ENCODE results near the gene CTXN3. TPM values are rescaled to one million over a fixed set of nuclear protein-coding genes. Genes with fewer than 3 reads are reported as not detected.

Gene CTXN3
- total and polyA plus RNA-seq, 4 donors: 9.6 to 21.4 (median 15.3) TPM

DNA sequence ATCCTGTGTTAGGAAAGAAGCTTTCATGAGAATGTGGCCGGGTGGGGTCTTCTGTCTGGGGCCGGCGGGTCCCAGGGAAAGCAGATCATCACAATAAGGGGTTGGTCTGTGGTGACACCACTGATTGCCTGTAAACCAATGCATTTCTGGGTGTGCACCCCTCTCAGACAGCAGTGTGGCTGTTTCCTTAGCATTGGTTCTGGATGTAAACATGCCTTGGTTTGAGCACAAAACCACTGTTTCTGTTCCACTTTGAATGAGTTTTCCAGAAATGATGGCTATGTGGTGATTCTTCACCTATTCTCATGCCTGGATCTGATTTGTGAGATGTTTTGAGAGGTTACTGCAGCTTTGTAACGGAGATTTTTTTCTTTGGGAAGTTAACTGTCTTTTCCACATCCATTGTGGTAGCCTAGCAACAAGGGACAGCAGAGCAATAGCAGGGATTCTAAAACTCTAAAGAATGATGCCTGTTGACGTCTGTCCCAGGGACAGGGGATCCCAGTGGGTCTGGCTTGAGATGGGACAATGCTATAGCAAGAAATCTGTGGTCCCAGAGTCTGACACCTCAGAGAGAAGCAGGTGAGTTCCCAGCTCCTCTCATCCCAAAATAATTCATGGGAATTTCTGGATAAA is 54.2 kb downstream of the CTXN3 start, which contains the start of gene CCDC192:
TSS of gene CCDC192 (plus strand) at position 466 of the 636 bp plus-strand sequence. CDS start at position 521, 55 bp downstream.
- Histone ChIP-seq H3K27ac (ENCODE audit: low read depth, low read length) (no peak within 1 kb of the TSS), H3K36me3 (ENCODE audit: control insufficient read depth, insufficient read depth, low read length) (no peaks in the 10 kb centered on the region), H3K27me3 (ENCODE audit: control insufficient read depth, insufficient read depth, low read length) (no peaks in the 10 kb centered on the region), H3K4me3 (ENCODE audit: low read depth, low read length) (no peak within 1 kb of the TSS), H3K4me1 (ENCODE audit: control insufficient read depth, insufficient read depth, low read length) (peaks cover 6% of the 10 kb centered on the region), H3K9me3 (ENCODE audit: control insufficient read depth, insufficient read depth, low read length) (no peaks in the 10 kb centered on the region)
- WGBS (ENCODE audit: insufficient coverage): 20% methylated on average over 3 of the region's 5 CpGs
- DNase-seq (ENCODE audit: low read depth in 4 of 6, low spot score in 6 of 6): peak in 5 of 6 donors; percentile 12 to 76 (median 31)

DNA sequence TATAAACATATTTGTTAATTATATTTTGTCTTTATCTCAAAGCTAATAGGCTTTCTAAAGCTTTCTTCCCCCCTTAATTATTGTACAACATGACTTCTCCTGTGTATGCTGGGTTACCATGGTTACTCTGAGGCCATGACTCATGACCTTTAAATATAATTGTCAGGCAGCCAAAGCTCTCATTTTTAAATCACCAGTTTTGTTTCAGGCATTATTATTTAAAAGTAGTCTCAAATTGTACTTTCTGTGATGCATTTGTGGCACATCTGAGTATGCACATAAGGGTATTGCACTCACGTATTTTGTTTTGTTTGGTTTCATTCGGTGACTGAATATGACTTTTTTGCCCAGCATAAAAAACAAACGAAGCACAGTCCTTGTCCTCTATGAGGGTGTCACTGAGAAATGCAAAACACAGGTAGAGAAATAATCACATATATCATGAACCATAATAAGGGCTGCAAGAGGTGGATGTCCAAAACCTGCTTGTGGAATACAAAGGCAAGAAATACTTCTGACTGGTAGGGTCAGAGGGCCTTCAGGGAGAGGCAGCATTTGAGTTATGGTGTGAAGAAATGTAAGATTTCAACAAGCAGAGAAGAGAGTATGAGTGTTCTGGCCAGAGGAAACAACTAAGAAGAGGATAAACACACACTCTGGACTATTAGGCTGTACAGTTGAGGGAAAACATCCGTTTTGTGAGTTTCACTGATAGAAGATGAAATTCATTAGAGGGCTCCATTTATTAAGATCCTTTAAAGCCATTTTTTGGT is 56.4 kb downstream of the CTXN3 start:
- Histone ChIP-seq H3K27me3 (ENCODE audit: control insufficient read depth, insufficient read depth, low read length) (no peaks in the 10 kb centered on the region), H3K36me3 (ENCODE audit: control insufficient read depth, insufficient read depth, low read length) (no peaks in the 10 kb centered on the region), H3K9me3 (ENCODE audit: control insufficient read depth, insufficient read depth, low read length) (no peaks in the 10 kb centered on the region), H3K27ac (ENCODE audit: low read depth, low read length) (no peak overlapping the region), H3K4me1 (ENCODE audit: control insufficient read depth, insufficient read depth, low read length) (peaks cover 6% of the 10 kb centered on the region), H3K4me3 (ENCODE audit: low read depth, low read length) (no peak overlapping the region)
- DNase-seq (ENCODE audit: low read depth in 4 of 6, low spot score in 6 of 6): peak in 1 of 6 donors; percentile 15
- no CpG with 5 or more reads among the region's 4 CpGs for WGBS (ENCODE audit: insufficient coverage)

DNA sequence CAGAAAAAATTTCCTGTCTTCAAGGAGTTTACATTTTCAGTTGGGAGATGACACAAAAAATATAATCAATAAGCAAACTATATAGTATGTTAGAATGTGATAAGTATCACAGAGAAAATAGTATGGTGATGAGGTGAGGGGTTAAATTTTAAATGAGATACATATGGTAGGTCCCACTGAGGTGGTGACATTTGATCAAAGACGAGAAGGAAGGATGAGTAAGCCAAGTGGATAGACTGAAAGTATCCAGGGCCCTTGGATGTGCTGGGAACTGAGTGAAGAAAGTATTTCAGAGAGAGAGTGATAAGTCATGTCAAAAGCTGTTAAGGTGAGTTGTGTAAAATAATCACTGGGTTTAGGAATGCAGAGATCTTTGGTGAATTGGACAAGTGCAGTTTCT is 57.8 kb downstream of the CTXN3 start:
- H3K36me3 ChIP-seq (ENCODE audit: control insufficient read depth, insufficient read depth, low read length): no peaks in the 10 kb centered on the region
- no peak overlapping the region for H3K27ac ChIP-seq (ENCODE audit: low read depth, low read length)
- H3K9me3 ChIP-seq (ENCODE audit: control insufficient read depth, insufficient read depth, low read length): no peaks in the 10 kb centered on the region
- no peak overlapping the region for H3K4me3 ChIP-seq (ENCODE audit: low read depth, low read length)
- 95% methylated on average over 1 of the region's 1 CpG for WGBS (ENCODE audit: insufficient coverage)
- no peak for DNase-seq (ENCODE audit: low read depth in 4 of 6, low spot score in 6 of 6)
- no peaks in the 10 kb centered on the region for H3K27me3 ChIP-seq (ENCODE audit: control insufficient read depth, insufficient read depth, low read length)
- peaks cover 6% of the 10 kb centered on the region for H3K4me1 ChIP-seq (ENCODE audit: control insufficient read depth, insufficient read depth, low read length)

DNA sequence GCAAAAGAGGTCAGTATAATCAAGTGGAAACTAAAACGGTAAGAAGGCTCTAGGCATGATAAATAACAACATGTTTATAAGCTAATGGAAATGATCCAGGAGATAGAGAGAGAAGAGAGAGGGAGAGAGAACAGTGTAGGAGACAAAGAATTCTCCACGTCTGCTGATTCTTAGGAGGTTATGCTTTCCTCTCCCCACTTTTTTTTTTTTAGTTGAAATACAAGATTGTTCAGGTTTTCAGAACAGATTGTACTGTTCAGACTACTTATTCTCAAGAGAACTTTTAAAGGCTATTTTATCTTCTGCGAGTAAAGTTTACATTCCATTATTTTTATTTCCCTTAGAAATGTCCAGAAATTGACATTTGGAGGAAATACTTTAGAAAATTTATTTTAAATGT is 58.3 kb downstream of the CTXN3 start:
- Histone ChIP-seq H3K9me3 (ENCODE audit: control insufficient read depth, insufficient read depth, low read length) (no peaks in the 10 kb centered on the region), H3K4me3 (ENCODE audit: low read depth, low read length) (no peak overlapping the region), H3K27me3 (ENCODE audit: control insufficient read depth, insufficient read depth, low read length) (no peaks in the 10 kb centered on the region), H3K27ac (ENCODE audit: low read depth, low read length) (no peak overlapping the region), H3K36me3 (ENCODE audit: control insufficient read depth, insufficient read depth, low read length) (no peaks in the 10 kb centered on the region), H3K4me1 (ENCODE audit: control insufficient read depth, insufficient read depth, low read length) (peaks cover 6% of the 10 kb centered on the region)
- WGBS (ENCODE audit: insufficient coverage): no CpG with 5 or more reads among the region's 3 CpGs
- no peak for DNase-seq (ENCODE audit: low read depth in 4 of 6, low spot score in 6 of 6)

Other genes with a start within 250 kb of the CTXN3 start
- gene PRRC1, start 131.4 kb upstream of the CTXN3 start, total RNA-seq: 10 to 100 TPM; 44.5 to 58.2 TPM
- gene PRRC1, start 131.4 kb upstream of the CTXN3 start, polyA plus RNA-seq (ENCODE audit: insufficient read length in 2 of 2): 10 to 100 TPM; 30.9 to 38.3 TPM
- gene CCDC192, start 54.3 kb downstream of the CTXN3 start, total RNA-seq: under 1 TPM; 0.50 to 0.99 TPM
- gene CCDC192, start 54.3 kb downstream of the CTXN3 start, polyA plus RNA-seq (ENCODE audit: insufficient read length in 2 of 2): 1 to 10 TPM; 1.1 to 1.6 TPM